Subcutaneous adipose tissue (tissue), 4 donors: ENCODE measurements around the gene SLC30A7. TPM values are rescaled to one million over a fixed set of nuclear protein-coding genes. Genes with fewer than 3 reads are reported as not detected.

Experiments used
- CTCF ChIP-seq: fragments of 450-650 bp; IDR thresholded peaks from one replicate; pipeline ENCODE4 v1.5.1; 2016; ENCODE audit warnings: low read depth, mild to moderate bottlenecking, control low read depth, antibody characterized with exemption, moderate library complexity
- total RNA-seq, 4 donors: library from RNA; depleted of rRNA; stranded (reverse); fragments of >200 nt; gene quantifications; one replicate each; pipeline ENCODE4 v1.1.0, GENCODE V29; 2016

The SLC30A7 gene
- total RNA-seq, 4 donors from 2014 or later, result 19.4 to 27.6 (median 26.4) TPM

- no peak for TF ChIP-seq CTCF
Observed at GRCh38 chr1:100982793-100983192, 86.9 kb downstream of the SLC30A7 start.

- TF ChIP-seq CTCF, result no peak
Observed at GRCh38 chr1:100988121-100988520, 92.2 kb downstream of the SLC30A7 start.

GRCh38 chr1:100989306-100990077, 93.6 kb downstream of the SLC30A7 start:
- no peak for TF ChIP-seq CTCF

- no peak for TF ChIP-seq CTCF
Observed at GRCh38 chr1:100995198-100995988, 99.5 kb downstream of the SLC30A7 start.

- no peak for TF ChIP-seq CTCF
Observed at GRCh38 chr1:100998426-100998825, 102.5 kb downstream of the SLC30A7 start.

GRCh38 chr1:101000131-101000873, 104.4 kb downstream of the SLC30A7 start:
- TF ChIP-seq CTCF, result no peak

GRCh38 chr1:101002551-101002950, 106.7 kb downstream of the SLC30A7 start:
- TF ChIP-seq CTCF, result no peak
